Fibroblast of gingiva (primary cell): ENCODE data around the gene ULK3.
"Not testable (repeated sequence)": the region's sequence is repeated elsewhere in the genome, so short reads cannot be mapped to it uniquely, and the experiment has no call there.

Experiments used
- DNase-seq: peaks from one replicate; pipeline ENCODE4 v3.0.0-alpha.2; 2011; ENCODE audit warnings: low read depth

The ULK3 gene, protein sequence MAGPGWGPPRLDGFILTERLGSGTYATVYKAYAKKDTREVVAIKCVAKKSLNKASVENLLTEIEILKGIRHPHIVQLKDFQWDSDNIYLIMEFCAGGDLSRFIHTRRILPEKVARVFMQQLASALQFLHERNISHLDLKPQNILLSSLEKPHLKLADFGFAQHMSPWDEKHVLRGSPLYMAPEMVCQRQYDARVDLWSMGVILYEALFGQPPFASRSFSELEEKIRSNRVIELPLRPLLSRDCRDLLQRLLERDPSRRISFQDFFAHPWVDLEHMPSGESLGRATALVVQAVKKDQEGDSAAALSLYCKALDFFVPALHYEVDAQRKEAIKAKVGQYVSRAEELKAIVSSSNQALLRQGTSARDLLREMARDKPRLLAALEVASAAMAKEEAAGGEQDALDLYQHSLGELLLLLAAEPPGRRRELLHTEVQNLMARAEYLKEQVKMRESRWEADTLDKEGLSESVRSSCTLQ

DNA sequence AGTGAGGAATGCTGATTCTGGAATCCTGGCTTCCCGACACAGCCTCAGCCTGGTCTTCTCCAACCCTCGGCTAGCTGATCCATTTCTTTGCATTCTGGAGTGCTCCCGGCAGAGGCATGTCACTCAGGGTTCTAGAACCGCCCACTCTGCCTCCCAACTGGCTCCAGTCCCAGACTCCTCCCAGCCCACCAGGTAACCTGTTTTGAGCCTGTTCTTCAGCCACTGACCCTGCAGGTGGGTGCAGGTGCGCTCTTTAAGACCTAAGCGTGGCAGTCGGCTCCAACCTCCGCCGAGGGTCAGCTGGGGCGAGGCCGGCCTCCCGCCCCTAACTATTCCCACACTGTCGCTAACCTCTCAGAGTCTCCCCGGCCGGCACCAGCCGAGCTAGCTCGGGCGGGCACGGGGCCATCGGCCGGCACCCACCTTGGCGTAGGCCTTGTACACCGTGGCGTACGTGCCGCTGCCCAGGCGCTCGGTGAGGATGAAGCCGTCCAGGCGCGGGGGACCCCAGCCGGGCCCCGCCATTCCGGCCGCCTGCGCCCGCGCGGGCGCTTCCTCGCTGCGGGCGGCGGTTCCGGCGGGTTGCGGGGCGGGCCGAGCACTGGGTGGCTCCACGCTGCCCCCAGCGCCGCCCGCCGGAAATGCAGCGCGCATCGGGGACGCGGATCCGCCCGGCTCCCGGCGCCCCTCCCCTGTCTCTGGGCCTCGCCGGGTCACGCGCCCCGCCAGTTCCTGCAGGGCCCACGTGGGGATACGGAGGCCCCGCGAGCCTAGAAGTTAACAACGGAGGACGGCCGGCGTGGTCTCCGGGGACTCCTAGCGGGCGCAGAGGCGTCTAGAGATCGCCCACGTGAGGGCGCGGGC, at the start of gene ULK3:
Gene ULK3, minus strand, starts transcription at position 576 of the 864 bp plus-strand sequence. Its CDS starts 51 bp downstream, at position 525.
- DNase-seq, result peak; percentile 82

DNA sequence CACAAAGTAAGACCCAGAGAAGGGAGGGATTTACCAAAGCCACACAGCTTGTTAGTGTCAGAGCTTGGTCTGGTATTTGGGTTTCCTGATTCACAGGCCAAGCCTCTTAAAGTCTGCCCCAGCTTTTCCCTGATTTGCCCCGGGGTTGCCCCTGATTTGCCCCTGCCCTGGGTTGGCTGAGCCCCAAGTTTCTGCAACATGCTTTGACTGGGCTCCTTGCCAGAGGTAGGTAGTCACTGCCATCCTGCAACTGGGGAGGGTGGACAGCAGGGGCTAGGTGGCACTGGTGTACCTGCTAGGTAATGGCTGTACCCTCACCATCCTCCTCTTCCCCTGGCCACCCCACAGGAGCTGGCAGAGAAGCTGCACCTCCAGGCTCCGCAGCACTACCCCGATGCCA, 49.4 kb upstream of the ULK3 start:
- no peak for DNase-seq

DNA sequence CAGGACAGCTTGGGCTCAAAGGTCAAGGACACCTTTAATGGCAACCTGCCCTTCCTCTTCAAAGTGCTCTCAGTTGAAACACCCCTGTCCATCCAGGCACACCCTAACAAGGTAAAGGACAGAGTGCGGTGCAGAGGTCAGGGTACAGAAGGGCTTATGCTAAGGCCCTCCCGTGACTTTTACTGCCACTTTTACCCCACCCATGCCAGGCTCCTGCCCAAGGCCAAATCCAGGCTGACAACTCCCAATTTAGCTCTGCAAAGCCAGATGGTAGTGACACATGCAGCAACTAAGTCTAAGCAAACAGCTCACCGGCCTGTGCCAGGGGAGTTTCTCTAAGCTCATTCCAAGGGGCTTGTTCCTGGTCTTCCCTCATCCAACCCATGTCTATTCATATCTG, 48.5 kb upstream of the ULK3 start:
- DNase-seq, result no peak

DNA sequence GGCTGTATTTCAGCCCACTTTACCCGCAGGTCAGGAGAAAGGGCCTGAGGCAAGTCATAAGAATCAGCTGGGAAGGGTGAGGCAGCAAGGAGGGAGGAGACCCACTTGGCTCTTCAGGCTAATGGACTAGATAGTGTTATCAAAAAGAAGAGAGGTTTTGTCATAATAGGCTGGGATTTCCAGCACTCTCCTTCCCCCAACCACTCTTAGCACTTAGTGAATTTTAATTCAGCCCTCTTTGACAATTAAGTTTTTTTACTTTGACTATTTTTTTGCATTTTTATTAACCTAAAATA, 47.7 kb upstream of the ULK3 start:
- no peak for DNase-seq

DNA sequence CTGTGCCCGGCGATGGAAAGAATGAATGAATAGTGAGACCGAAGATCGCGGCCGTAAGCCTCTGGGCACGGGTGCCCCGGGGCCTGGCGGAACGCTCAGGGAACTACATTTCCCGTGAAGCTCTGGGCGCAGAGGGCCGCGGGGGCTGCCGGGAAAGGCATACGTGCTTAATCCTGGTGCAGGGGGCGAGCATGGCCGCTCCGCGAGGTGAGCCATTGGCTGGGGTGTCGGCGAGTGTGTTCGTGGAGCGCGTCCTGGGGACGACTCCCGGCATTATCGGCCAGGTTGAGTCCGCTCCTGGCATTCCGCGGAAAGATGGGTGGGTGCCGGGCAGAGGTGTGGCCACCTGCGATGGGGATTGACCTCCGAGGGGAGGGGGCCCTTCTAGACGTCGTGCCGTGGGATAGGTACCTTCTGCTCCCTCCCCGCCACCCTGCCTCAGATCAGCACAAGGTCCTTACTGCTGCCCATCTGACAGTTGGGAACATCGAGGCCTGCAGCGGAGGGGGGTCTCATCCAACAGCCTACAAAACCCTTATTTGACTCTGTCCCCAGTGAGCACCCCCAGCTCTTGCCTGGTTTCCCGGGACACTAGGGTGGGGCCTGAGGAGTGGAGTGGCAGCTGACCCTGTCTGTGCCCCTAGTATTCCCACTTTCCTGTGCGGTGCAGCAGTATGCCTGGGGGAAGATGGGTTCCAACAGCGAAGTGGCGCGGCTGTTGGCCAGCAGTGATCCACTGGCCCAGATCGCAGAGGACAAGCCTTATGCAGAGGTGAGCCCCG, 47.1 kb upstream of the ULK3 start, which contains the start of gene MPI:
Gene MPI, plus strand, starts transcription at position 160 of the 782 bp plus-strand sequence. Its CDS starts 32 bp downstream, at position 192.
- peak; percentile 68 for DNase-seq

DNA sequence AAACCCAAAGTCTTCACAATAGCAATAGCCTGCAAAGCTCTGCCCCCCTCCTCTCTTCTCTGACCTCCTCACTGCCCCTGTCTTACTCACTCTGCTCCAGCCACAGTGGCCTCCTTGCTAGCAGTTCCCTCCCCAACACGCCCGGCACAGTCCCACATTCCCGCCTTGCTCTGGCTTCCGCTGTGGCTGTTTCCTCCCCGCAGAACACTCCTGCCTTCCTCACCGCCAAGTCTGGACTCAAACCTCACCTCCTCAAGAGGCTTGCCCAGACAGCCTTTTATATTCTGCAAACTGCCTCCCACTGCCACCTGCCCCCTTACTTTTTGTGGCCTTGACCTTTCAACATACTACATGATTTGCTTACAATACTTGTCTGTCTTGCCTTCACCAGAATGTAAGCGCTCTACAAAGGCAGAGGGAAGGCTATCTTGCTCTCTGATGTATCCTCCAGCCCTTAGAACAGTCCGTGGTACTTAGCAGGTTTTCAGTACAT, 46.5 kb upstream of the ULK3 start:
- no peak for DNase-seq

DNA sequence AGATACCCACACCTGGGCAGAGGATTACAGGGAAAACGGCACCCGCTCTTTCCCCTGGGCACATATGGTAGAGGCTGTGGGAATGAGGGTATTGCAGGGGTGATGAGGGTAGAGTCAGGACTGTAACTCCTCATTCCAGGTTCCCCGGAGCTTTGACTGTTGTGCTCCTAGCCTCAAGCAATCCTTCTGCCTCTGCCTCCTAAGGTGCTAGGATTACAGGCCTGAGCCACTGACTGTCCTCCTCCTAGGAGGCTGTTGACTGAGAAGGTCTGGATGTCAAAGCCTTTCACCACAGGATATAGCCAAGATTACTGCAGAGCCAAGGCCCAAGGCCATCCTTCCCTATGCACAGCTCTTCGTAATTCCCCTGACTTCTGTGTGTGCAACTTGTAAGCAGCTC, 45.8 kb upstream of the ULK3 start:
- no peak for DNase-seq

DNA sequence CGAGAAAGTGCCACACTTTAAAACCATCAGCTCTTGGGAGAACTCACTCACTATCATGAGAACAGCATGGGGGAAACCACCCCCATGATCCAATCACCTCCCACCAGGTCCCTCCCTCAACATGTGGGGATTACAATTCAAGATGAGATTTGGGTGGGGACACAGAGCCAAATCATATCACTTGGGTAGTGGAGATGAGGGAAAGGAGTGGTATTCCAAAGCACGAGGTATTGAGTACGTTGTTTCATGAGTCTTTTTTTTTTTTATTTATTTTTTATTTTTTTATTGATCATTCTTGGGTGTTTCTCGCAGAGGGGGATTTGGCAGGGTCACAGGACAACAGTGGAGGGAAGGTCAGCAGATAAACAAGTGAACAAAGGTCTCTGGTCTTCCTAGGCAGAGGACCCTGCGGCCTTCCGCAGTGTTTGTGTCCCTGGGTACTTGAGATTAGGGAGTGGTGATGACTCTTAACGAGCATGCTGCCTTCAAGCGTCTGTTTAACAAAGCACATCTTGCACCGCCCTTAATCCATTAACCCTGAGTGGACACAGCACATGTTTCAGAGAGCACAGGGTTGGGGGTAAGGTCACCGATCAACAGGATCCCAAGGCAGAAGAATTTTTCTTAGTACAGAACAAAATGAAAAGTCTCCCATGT, 44.7 kb upstream of the ULK3 start:
- DNase-seq, result not testable (repeated sequence)

DNA sequence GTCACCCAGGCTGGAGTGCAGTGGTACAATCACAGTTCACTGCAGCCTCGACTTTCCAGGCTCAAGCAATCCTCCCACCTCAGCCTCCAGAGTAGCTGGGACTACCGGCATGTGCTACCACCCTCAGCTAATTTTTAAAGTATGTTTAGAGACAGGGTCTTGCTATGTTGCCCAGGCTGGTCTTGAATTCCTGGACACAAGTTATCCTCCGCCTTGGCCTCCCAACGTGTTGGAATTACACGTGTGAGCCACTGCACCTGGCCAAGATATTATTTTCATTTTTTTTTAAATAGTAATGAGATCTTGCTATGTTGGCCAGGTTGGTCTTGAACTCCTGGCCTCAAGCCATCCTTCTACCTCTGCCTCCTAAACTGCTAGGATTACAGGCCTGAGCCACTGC, 42.5 kb upstream of the ULK3 start:
- DNase-seq, result no peak

DNA sequence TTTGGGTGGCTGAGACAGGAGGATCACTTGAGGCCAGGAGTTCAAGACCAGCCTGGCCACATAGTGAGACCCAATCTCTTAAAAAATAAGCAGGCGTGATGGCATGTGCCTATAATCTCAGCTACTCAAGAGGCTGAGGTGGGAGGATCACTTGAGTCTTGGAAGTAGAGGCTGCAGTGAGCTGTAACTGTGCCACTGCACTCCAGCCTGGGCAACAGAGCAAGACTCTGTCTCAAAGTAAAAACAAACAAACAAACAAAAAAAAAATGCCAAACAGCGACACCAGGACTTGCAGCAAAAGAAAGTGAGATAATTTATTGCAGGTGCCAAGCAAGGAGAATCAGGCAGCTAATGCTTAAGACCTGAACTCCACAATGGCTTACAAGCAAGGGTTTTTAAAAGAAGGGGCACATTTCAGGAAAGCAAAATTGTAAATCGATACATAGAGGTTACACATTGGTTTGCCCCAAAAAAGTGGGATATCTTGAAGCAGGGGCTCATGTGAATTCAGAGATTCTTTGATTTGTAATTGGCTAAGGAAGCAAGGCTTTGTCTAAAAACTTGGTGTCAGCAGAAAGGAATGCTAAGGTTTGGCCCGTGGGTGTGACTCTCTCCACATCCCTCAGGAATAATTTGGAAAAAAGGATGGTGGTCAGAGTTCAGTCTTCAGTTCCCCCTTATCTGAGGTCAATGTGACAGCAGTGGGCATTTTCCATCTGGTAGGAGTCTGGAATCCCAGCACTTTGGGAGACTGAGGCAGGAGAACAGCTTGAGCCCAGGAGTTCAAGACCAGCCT, 41.7 kb upstream of the ULK3 start:
- no peak for DNase-seq

DNA sequence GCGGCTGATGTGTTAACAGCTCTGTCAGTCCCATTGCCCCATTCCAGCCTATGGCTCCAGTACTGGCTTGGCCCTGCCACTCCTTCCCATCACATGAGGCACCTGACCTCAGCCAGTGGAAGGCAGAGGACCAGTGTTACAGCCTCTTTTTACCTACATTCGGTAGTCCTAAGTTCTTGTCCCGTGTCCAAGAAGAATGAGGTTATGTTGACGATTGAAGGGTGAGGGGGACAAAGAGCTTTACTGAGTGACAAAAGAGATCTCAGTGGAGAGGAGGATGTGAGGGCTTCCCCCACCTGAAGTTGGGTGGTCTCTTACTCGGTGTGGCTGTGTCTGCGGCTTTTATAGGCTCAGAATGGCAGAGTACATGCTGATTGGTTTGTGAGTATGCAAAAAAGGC, 39.6 kb upstream of the ULK3 start:
- no peak for DNase-seq

DNA sequence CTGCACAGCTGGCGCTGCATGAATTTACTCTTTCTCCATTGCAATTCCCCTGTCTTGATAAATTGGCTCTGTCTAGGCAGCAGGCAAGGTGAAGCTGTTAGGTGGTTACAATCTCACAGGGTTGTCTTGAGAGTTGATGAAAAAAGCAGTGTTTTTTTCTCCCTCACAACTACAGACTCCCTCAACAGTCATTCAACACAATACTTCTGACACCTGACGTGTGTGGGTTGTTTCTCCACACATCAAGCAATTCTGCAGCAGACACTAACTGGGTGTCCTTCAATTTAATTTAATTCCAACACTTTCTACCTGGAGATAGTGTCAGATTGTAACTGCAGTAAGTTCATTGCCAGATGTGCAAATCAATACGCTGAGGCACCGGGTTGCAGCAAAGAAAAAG, 35.3 kb upstream of the ULK3 start:
- no peak for DNase-seq

DNA sequence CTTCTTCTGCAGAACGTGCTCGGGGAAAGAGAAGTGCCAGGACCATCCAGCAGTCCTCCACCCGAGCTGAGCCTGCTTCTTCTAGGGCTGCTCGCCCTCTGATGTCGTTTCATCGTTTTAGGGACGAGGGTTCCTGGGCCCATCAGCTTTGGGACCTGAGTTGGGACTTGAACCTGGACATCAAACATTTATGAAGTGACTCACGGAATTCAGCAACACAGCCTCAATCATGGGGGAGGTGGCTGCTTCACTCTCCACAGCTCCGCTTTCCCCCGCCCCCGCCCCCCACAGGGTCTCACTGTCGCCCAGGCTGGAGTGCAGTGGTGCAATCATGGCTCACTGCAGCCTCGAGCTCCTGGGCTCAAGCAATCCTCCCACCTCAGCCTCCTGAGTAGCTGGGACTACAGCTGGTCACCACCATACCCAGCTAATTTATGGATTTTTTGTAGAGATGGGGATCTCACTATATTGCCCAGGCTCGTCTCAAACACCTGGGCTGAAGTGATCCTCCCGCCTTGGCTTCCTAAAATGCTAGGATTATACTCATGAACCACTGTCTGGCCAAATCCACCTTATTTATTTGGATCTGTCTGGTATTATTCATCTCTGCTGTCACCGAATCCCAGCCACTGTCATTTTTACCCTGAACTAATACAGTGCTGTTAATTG, 30.9 kb upstream of the ULK3 start:
- DNase-seq, result no peak

DNA sequence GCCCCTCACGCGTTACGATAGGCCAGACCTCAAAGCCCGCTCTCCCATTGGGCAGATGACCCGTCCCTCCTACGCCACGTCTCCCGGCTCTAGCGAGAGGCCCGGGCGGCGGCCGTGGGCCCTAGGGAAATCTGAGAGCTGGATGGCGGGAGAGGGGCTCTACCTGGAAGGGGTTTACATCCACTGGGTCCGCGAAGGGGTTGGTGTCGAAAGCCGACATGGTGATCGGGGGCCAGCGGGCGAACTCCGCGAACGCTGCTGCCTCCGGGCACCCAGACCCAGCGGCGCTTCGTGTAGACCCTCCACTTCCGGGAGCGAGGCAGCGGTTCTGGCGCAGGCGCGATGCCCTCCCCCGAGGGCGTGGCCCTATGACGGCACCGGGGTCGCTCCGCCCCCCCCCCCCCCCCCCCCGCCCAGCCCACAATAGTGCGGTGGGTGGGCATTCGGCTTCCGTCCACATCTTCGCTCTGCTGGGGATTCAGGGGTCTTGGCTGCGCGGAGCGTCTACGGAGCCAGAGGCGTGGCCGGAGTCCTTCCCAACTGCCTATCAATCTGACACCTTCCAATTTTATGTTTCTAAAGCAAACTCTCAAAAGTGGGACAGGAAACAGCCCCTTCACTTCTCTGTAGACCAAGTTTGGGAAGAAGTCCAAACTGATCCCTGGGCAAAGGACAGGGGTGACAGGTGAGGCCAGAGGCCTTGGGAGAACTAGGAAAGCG, 30.2 kb upstream of the ULK3 start, which contains the start of gene SCAMP2:
Gene SCAMP2, minus strand, starts transcription at position 330 of the 720 bp plus-strand sequence. Its CDS starts 110 bp downstream, at position 220.
- DNase-seq, result peak; percentile 94

DNA sequence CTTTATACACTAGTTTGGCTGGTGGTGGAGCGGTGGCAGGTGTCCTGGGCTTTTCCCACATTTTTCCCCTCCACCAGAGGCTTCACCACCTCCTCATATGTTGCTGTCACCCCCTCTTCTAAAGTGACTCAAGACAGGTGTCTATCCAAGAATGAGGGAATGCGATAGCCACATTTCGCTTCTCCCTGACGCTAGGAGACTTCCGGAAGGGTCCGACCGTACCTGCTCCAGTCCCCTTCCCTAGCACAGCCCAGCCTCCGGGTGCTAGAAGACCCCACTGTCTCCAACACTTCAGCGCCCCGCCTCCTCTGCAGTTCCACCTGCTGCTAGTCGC, 29.7 kb upstream of the ULK3 start:
- DNase-seq, result no peak

DNA sequence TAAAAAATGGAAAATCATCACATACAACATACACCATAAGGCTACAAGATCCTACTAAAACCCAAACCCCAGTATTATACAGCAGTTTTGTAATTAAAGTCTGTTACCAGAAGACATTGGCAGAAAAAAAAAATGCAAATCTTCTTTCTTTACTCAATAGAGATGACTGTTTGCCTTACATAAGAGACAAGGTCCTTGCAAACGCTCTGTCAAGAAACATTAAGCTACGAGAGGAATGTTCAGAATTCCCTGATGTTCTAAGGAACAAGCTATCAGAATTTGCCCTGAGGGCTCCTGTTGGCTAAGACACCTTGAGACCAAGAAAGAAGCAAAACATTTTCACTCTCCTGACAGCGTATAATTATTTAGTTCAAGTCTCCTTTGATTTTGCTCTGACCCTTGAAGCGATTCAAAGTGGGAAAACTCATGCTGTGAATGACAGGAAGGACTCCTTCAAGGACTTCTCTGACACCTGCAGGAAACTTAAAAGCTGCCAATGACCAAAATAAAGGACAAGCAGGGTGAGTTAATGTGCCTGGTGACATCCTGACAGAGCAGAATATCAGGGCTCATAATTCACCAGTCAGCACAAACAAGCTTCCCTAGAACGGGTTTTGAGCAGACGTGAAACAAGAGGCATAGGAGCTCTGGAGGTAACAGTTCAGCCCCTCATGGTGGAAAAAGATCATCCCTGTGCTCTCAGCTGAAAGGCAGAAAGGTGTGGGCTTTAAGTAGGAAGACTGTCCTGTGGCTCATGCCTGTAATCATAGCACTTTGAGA, 27.7 kb upstream of the ULK3 start:
- DNase-seq, result peak; percentile 21

DNA sequence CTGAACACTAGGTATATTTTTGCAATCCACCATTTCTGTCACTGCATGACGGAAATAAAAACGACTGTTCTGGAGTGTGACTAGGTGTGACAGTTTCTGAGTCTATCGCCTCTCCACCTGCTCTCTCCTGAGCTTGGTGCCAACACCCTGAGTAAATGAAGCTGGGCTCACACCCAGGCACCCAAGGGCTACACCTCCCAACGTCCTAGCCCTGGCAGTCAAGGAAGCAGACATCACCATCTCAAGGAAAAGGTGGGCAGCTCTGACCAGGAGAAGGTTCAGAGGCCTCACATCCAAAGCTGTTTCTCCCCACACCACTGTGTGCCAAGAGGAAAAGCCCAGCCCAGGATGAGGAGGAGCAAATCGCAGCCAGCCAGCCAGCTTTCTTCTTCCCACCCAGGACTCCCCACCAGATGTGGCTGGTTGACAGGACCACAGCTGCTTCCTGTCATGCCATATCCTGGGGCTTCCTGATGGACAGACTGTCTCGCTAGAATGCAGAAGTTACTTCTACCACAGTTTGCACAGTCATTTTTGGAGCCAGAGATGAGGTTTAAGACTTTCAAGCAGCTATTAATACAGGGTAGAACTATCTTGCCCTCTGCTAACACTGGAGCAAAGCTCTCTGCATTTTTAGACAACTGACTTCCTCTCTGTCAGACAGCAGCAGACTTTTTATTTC, 26.9 kb upstream of the ULK3 start:
- no peak for DNase-seq

DNA sequence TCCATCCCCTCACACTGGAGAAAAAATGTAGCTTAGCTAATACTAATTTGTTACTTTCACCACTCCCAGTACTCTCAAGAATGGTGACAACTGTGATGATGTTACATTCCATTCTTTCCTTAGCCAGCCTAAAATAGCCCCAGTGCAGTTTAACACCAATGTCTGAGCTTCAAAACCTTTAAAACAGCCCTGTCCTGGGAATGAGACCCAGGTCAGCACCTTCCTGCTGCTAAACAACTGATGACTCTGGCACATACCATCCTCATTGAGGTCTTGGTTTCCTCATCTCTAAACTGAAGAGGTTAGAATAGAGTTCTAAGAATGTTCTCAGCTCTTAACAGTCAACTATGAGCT, 26.4 kb upstream of the ULK3 start:
- no peak for DNase-seq
